Smooth muscle cell (in vitro differentiated cells): ENCODE measurements around the gene TAF1C. TPM values are rescaled to one million over a fixed set of nuclear protein-coding genes. Genes with fewer than 3 reads are reported as not detected.

Source experiments
- DNase-seq: peaks from one replicate; lab custom pipeline; 2025; ENCODE audit not compliant: unreplicated experiment; lab: John Stamatoyannopoulos, UW
- H2AFZ ChIP-seq: fragments of 200-600 bp; sonication (generic); 2 replicates; pipeline ENCODE4 v1.6.0; 2016; ENCODE audit warnings: antibody characterized with exemption, low read depth, mild to moderate bottlenecking
- H3F3A ChIP-seq: fragments of 200-600 bp; sonication (generic); 2 replicates; pipeline ENCODE4 v1.6.0; 2017; ENCODE audit warnings: antibody characterized with exemption, low read depth
- H3K27ac ChIP-seq: fragments of 200-600 bp; sonication (generic); 2 replicates; pipeline ENCODE4 v1.5.1; 2016; ENCODE audit warnings: low read depth, mild to moderate bottlenecking
- H3K27me3 ChIP-seq: fragments of 200-600 bp; sonication (generic); 2 replicates; pipeline ENCODE4 v1.6.1; 2016; ENCODE audit warnings: low read depth, mild to moderate bottlenecking
- H3K36me3 ChIP-seq: fragments of 200-600 bp; sonication (generic); 2 replicates; pipeline ENCODE4 v1.5.1; 2016; ENCODE audit warnings: low read depth
- H3K4me1 ChIP-seq: fragments of 200-600 bp; sonication (generic); 2 replicates; pipeline ENCODE4 v1.5.1; 2016; ENCODE audit warnings: low read depth
- H3K4me2 ChIP-seq: fragments of 200-600 bp; sonication (generic); 2 replicates; pipeline ENCODE4 v1.6.0; 2016; ENCODE audit warnings: mild to moderate bottlenecking
- H3K4me3 ChIP-seq: fragments of 200-600 bp; sonication (generic); 2 replicates; pipeline ENCODE4 v1.5.1; 2016; ENCODE audit warnings: mild to moderate bottlenecking
- H3K79me2 ChIP-seq: fragments of 200-600 bp; sonication (generic); 2 replicates; pipeline ENCODE4 v1.6.0; 2016; ENCODE audit warnings: low read depth, mild to moderate bottlenecking
- H3K9ac ChIP-seq: fragments of 200-600 bp; sonication (generic); 2 replicates; pipeline ENCODE4 v1.6.0; 2016; ENCODE audit warnings: low read depth
- H3K9me3 ChIP-seq: fragments of 200-600 bp; sonication (generic); replicated peaks from 2 replicates; pipeline ENCODE4 v1.5.1; 2016; ENCODE audit warnings: low read depth
- H4K20me1 ChIP-seq: fragments of 200-600 bp; sonication (generic); 2 replicates; pipeline ENCODE4 v1.6.0; 2016; ENCODE audit warnings: low read depth
- CTCF ChIP-seq: fragments of 200-600 bp; sonication (generic); IDR thresholded peaks from 2 replicates; pipeline ENCODE4 v1.5.1; 2017; ENCODE audit warnings: borderline replicate concordance, mild to moderate bottlenecking, antibody characterized with exemption; ENCODE audit not compliant: insufficient read depth, poor library complexity, severe bottlenecking
- WGBS: methylation state at CpG from one replicate; pipeline ENCODE4 v1.1.7; 2016; ENCODE audit warnings: low lambda C conversion rate; 5-methylcytosine and 5-hydroxymethylcytosine counted together
- polyA plus RNA-seq: library from polyadenylated mRNA; unstranded; fragments of >200 nt; fragmentation: Nextera tagmentation; extraction: Ambion mirVana; gene quantifications from 2 replicates; pipeline ENCODE4 v1.2.1, GENCODE V29; 2016
- total RNA-seq: library from RNA; depleted of rRNA; stranded (reverse); fragments of >200 nt; gene quantifications from 2 replicates; pipeline ENCODE4 v1.2.3, GENCODE V29; 2014

Gene TAF1C
- total and polyA plus RNA-seq, 2 experiments from 2014 or later: 17.1 to 35.5 TPM

- H3K9ac ChIP-seq: no peak overlapping the region
- H3K4me3 ChIP-seq: no peak overlapping the region
- H3K79me2 ChIP-seq: no peaks in the 10 kb centered on the region
- WGBS: 89% methylated on average over 4 of the region's 4 CpGs
- H3K27ac ChIP-seq: no peak overlapping the region
- no peak for TF ChIP-seq CTCF
- H2AFZ ChIP-seq: no peak overlapping the region
- H4K20me1 ChIP-seq: no peaks in the 10 kb centered on the region
- H3K36me3 ChIP-seq: no peaks in the 10 kb centered on the region
- no peaks in the 10 kb centered on the region for H3F3A ChIP-seq
- H3K27me3 ChIP-seq: no peaks in the 10 kb centered on the region
- no peak overlapping the region for H3K4me2 ChIP-seq
- H3K9me3 ChIP-seq: no peaks in the 10 kb centered on the region
- H3K4me1 ChIP-seq: no peaks in the 10 kb centered on the region
- DNase-seq: no peak
These were observed 25.8 kb upstream of the TAF1C start for GRCh38 chr16:84212631-84213030.

GRCh38 chr16:84212154-84212553, 25.3 kb upstream of the TAF1C start:
- Histone ChIP-seq H3F3A (no peaks in the 10 kb centered on the region), H3K79me2 (no peaks in the 10 kb centered on the region), H3K4me1 (no peaks in the 10 kb centered on the region), H2AFZ (no peak overlapping the region), H3K36me3 (no peaks in the 10 kb centered on the region), H3K27me3 (no peaks in the 10 kb centered on the region), H3K4me2 (no peak overlapping the region), H3K9me3 (no peaks in the 10 kb centered on the region), H3K27ac (no peak overlapping the region), H3K4me3 (no peak overlapping the region), H4K20me1 (no peaks in the 10 kb centered on the region), H3K9ac (no peak overlapping the region)
- DNase-seq: no peak
- WGBS: 83% methylated on average over 4 of the region's 4 CpGs
- TF ChIP-seq CTCF: no peak

GRCh38 chr16:84209989-84210388, 23.1 kb upstream of the TAF1C start:
- WGBS: 78% methylated on average over 2 of the region's 2 CpGs
- no peak overlapping the region for H3K4me3 ChIP-seq
- H3K9me3 ChIP-seq: no peaks in the 10 kb centered on the region
- TF ChIP-seq CTCF: no peak
- H3K36me3 ChIP-seq: no peaks in the 10 kb centered on the region
- H3K4me2 ChIP-seq: no peak overlapping the region
- no peaks in the 10 kb centered on the region for H3K4me1 ChIP-seq
- H3K79me2 ChIP-seq: no peaks in the 10 kb centered on the region
- no peak overlapping the region for H2AFZ ChIP-seq
- DNase-seq: no peak
- H4K20me1 ChIP-seq: no peaks in the 10 kb centered on the region
- no peak overlapping the region for H3K27ac ChIP-seq
- H3K9ac ChIP-seq: no peak overlapping the region
- H3F3A ChIP-seq: no peaks in the 10 kb centered on the region
- H3K27me3 ChIP-seq: no peaks in the 10 kb centered on the region

- WGBS: 83% methylated on average over 8 of the region's 8 CpGs
- Histone ChIP-seq H3K27ac (no peak overlapping the region), H3F3A (no peaks in the 10 kb centered on the region), H3K79me2 (no peaks in the 10 kb centered on the region), H3K4me3 (no peak overlapping the region), H3K4me2 (no peak overlapping the region), H3K27me3 (no peaks in the 10 kb centered on the region), H3K9ac (no peak overlapping the region), H4K20me1 (no peaks in the 10 kb centered on the region), H3K9me3 (no peaks in the 10 kb centered on the region), H3K36me3 (no peaks in the 10 kb centered on the region), H2AFZ (no peak overlapping the region), H3K4me1 (no peaks in the 10 kb centered on the region)
- TF ChIP-seq CTCF: no peak
- no peak for DNase-seq
These were observed 21.0 kb upstream of the TAF1C start for GRCh38 chr16:84207879-84208278.
